ENCODE data around the gene ITGB6.

- TF ChIP-seq CTCF (IDR thresholded peaks at IDR 0.05; ENCODE audit: insufficient read depth, low read length) (no peak), REST (IDR thresholded peaks at IDR 0.05; ENCODE audit: insufficient replicate concordance, low read depth) (no peak)
Observed at GRCh38 chr2:160061533-160061932, 138.5 kb downstream of the ITGB6 start.
